ENCODE results near the gene LRFN4.

Gene LRFN4

GRCh38 chr11:66880496-66881450, 23.9 kb downstream of the LRFN4 start:
- intact Hi-C loops (cut with DNase I): no loop called here
- DNase-seq: peak; percentile 45 to 84 (median 69)

GRCh38 chr11:66881451-66881835, 24.6 kb downstream of the LRFN4 start:
- intact Hi-C loops (cut with DNase I): no loop called here
- DNase-seq: no peak

GRCh38 chr11:66881927-66882452, 25.1 kb downstream of the LRFN4 start:
- DNase-seq: peak in 6 of 42 donors; percentile 20 to 54 (median 30)
- intact Hi-C loops (cut with DNase I): no loop called here

GRCh38 chr11:66882561-66883015, 25.7 kb downstream of the LRFN4 start:
- peak; percentile 14 to 72 (median 48) for DNase-seq
- intact Hi-C loops (cut with DNase I): loop anchor here (1.0 kb wide), 1 partner anchor 76 kb away; the partner anchor contains the start of gene PC

GRCh38 chr11:66883016-66883965, 26.4 kb downstream of the LRFN4 start:
- peak; percentile 54 to 94 (median 87) for DNase-seq
- intact Hi-C loops (cut with DNase I): loop anchor here (1.0 kb wide), 1 partner anchor 75 kb away; the partner anchor contains the start of gene PC

GRCh38 chr11:66884443-66884842, 27.6 kb downstream of the LRFN4 start:
- intact Hi-C loops (cut with DNase I): no loop called here

GRCh38 chr11:66885469-66885868, 28.6 kb downstream of the LRFN4 start:
- no peak for DNase-seq

More at GRCh38 chr11:66884443-66884842, 27.6 kb downstream of the LRFN4 start:
- no peak for DNase-seq

GRCh38 chr11:66885950-66886440, 29.1 kb downstream of the LRFN4 start:
- intact Hi-C loops (cut with DNase I): no loop called here
- DNase-seq: no peak

More at GRCh38 chr11:66885469-66885868, 28.6 kb downstream of the LRFN4 start:
- intact Hi-C loops (cut with DNase I): no loop called here

- intact Hi-C loops (cut with DNase I): no loop called here
- DNase-seq: peak in 5 of 42 donors; percentile 35 to 49 (median 47)
Measured at GRCh38 chr11:66886671-66887221, 29.9 kb downstream of the LRFN4 start.

- no peak for DNase-seq
- intact Hi-C loops (cut with DNase I): no loop called here
Measured at GRCh38 chr11:66887526-66887925, 30.7 kb downstream of the LRFN4 start.

GRCh38 chr11:66888282-66888681, 31.4 kb downstream of the LRFN4 start:
- no peak for DNase-seq
- intact Hi-C loops (cut with DNase I): no loop called here

GRCh38 chr11:66889960-66890359, 33.1 kb downstream of the LRFN4 start:
- intact Hi-C loops (cut with DNase I): no loop called here

GRCh38 chr11:66891851-66892660, 35.2 kb downstream of the LRFN4 start:
- peak in 29 of 42 donors; percentile 34 to 84 (median 50) for DNase-seq
- intact Hi-C loops (cut with DNase I): no loop called here

More at GRCh38 chr11:66889960-66890359, 33.1 kb downstream of the LRFN4 start:
- no peak for DNase-seq

- DNase-seq: no peak
Measured at GRCh38 chr11:66892911-66893310, 36.0 kb downstream of the LRFN4 start.

GRCh38 chr11:66894141-66894540, 37.3 kb downstream of the LRFN4 start:
- intact Hi-C loops (cut with DNase I): no loop called here
- DNase-seq: no peak

More at GRCh38 chr11:66892911-66893310, 36.0 kb downstream of the LRFN4 start:
- intact Hi-C loops (cut with DNase I): no loop called here

GRCh38 chr11:66901964-66902390, 45.1 kb downstream of the LRFN4 start:
- DNase-seq: no peak
- intact Hi-C loops (cut with DNase I): no loop called here

- intact Hi-C loops (cut with DNase I): no loop called here
Measured at GRCh38 chr11:66902486-66903177, 45.8 kb downstream of the LRFN4 start.

More at GRCh38 chr11:66902486-66903177, 45.8 kb downstream of the LRFN4 start:
- no peak for DNase-seq

Data from head of caudate nucleus (tissue), 42 donors.